Measurements from ENCODE around the gene ERN1.

The ERN1 gene

DNA sequence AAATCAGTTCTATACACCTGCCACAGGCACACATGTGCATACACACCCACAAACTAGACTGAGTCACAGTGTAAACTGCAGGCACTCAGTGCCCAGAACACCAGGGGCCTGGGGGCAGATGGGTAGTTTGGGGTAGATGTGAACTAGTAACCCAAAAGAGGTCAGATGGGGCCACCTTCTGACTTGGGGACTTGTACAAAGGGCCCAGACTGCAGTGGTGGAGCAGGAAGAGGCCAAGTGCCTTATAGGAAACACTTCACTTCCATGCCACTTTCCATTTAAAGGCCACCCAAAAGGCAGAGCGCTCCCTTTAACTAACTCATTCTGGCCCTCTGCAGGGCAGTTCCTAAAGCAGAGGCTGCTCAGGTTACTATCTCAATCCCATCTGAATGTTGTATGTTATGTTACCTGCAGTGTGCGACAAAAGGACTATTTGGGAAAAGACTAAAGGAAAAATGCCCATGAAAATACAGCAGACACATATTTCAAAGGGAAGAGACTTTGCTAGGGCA lies 27.8 kb upstream of the ERN1 start:
- no peak for DNase-seq

DNA sequence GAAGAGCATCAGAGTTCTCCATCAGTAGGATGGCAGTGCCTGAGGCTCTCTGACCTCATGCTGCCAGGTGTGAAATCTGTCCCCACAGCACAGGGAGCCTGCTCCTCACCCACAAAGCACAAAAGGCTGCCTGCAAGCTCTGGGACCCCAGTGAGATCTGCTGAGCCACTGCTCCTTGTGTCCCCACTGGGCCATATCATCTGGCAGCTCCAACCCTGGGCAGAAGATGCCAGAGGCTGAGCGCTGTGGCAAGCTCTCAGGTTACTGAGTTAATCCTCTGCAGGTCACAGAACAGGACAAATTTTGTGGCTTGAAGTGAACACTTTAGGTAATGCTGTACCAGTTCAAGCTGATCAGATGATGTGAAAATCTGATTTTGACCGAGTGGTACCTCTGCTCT lies 26.7 kb upstream of the ERN1 start:
- DNase-seq = no peak

DNA sequence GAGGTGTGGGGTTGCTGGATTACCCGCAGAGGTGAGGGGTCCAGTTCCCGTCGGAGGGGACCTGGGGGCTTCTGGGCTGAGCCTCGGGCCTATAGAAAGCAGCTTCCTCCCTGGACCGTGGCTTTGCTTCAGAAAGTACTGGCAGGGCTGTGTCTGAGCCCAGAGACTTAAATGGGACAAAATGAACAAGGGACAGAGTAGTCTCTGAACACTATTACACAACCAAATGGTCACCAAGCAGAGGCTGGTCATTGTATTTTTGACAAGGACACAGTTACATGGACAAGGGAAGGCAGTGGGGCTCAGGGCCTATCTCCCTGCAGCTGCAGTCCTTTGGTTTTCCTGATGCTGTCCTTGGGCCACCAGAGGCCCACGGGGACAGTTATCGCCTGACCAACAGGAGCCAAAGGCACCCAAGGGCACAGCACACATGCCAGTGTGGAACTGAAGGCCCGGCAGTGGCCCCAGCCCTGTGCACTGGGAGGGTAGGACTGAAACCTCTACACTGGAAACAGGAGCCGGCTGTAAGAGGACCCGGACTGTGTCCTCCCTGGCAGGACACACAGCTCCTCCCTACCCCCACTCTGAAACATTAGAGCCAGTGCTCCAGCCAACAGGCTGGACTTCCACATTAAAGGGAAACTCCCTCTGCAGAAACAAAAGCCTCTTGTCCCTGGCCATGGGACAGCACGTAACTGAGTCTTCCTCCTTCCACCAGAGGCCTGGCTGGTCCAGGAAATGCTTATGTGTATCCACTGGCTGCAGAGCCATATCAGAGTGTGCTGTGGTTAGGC lies 26.0 kb upstream of the ERN1 start:
- no peak for DNase-seq

DNA sequence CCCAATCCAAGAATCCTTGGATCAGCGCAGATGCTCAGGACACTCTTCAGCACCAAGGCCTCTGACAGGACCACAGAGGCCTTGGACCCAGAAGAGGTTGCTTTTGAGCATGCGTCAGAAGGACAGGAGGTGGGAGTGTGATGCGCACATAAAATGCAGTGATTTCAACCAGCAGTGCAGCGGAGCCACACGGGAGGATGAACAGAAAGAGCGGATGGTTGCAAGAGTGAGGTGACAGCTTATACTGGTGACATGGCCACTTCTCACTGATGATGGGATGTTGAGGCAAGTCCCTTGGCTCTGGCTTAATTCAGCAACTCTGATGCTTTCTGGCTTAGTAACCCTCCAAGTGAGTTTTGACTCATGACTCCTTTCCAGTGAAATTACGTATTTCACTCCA lies 25.2 kb upstream of the ERN1 start:
- DNase-seq = no peak

DNA sequence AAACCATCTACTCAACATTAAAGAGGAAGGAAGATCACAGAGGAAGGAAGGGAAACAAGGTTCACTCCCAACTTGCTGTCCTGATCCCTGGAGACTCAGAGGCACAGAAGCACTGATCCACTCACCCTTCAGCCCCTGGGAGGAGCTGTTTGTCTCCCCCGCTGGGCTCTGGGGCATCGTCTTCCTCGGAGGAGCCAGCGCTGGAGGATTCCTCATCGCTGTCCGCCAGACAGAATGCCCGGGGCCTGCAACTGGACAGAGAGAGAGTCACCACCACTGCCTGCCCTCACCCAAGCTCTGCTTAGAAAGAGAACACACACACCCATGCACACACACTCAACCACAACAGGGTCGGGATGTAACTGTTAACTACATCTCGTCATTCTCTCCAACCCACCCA lies 24.8 kb upstream of the ERN1 start:
- DNase-seq = no peak

DNA sequence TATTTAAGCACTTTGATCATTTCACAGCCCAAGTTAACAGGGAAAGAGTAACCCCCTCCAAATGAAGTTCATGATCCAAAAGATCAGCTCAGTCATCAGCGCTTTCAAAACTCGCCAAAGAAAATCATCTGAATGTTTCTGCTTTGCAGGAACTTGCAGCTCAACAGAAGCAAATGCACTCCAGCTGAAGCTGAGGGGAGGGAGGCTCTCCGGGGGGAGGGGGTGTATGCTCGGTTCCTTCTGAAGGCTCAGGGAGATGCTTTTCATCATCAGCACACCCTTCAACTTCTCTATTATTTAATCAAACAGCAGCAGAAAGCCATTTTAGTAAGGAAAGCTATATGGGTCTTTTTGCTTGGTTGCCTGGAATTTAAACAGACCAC lies 24.4 kb upstream of the ERN1 start:
- no peak for DNase-seq

DNA sequence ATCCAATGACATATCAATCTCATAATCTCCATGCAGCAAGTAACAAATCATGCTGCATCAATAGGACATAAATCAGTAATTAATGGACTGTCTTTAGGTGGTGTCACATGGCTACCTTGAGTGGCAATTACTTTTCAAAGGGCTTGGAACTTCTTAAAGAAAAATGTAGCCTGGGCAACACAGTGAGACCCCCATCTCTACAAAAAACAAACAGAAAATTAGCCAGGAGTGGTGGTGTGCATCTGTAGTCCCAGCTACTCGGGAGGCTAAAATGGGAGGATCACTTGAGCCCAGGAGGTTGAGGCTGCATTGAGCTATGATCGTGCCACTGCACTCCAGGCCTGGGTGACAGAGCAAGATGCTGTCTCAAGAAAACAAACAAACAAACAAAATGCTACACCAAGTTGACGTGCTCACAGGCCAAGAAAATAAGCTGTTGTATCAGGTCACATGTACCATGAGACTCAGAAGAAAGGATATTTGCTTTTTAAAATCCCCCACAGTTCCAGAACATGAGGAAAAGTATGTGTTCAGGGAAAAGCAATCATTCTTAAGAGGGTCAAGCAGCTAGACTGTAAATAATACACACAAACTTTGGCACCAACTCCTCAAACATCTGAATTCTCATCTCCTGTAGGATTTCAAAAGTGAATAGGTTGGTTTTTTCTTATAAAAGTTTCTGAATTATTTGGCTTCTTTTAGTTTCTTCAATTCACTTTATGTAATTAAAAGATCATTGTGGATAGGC lies 23.8 kb upstream of the ERN1 start:
- no peak for DNase-seq

DNA sequence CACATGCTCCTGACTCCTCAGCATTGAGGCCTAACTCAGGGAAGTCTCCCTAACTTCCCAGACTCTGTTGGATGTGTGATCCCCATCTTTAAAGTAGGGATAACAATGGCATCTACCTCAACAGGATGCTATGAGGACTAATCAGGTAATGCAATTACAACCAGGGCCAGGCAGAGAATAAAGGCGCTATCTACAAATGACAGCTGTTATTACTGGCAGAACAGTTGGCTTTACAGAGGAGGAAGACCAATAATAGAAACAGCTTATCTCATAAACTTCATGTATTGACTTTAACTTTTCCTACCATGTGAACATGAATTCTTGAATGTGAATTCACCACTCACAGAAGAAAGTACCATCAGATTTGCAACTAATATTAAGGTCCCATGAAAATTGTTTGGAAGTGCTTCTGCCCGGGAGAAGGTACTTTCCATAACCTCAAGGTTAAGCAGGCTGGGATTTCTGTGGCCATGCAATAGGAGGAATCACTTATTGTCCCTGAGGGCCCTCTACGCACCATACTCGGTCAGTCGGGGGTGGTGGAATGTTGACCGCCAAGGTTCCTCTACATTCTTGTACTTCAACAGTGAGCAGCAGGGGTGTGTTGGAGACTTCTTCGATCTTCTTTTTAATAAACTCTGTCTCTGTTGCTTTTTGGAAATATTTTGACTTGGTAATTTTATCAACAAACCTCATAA lies 22.6 kb upstream of the ERN1 start:
- DNase-seq = no peak

DNA sequence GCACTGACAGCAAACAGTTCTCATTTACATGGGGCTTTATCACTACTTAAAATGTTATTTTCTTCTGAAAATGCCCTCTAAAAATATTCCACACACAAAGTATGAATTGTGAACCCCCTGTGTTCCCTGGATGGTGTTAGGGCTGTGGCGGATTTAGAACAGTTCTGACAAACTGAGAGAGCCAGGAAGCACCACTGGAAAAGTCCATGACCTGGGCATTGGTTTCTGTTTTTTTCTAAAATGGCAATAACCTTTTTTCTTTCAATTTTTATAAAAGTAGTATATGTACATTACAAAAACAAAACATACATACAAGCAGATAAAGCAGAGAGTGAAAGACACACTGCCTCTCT lies 21.0 kb upstream of the ERN1 start:
- DNase-seq = no peak

DNA sequence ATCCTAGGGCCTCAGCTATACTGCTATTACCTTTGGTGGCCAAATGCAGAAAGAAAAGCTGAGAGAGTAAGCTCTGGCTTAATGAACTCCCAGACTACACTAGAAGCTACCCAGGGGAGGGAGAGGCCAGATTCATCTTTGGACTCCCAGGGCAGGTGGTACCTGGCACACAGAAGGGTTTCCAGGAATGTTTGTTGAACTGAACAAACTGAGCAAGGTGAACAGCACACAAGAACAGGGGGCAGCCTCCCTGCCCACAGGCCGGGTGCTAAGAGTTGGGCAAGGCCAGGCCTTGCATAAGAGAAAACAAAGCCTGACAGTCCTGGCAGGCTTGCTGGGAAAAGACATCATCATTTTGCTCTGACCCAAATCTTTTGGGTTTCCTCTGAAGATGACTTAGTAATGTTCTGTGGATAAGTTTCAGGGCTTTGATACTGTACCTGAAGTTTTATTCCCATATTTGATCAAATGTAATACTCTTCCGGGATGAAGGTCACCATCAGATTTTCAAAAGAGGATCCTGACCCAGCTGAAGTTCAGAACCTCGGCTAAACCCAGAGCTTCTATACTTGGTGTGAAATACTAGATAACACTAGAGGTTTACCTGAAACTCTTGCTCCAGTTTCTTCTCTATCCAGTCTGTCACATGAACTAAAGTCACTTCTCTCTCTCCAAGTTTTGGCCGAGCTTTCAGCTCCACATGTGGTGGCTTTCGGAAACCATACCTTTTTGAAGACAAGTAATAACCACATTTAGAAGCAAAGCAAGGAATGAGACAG lies 20.5 kb upstream of the ERN1 start:
- DNase-seq = no peak

DNA sequence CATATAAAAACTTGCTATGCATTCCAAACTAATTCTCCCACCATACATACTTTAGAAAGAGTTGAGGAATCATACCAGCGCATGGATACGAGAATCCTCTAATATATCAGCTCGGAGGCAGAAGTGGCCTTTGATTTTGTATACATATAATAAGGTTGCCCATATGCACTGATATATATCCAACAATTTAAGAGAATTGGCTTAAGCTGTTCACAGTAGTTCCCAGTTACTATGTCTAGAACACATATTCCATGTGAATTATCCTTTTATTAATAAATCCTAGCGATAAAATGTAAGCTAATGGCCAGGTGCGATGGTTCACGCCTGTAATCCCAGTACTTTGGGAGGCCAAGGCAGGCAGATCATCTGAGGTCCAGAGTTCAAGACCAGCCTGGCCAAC lies 19.3 kb upstream of the ERN1 start:
- DNase-seq = no peak

DNA sequence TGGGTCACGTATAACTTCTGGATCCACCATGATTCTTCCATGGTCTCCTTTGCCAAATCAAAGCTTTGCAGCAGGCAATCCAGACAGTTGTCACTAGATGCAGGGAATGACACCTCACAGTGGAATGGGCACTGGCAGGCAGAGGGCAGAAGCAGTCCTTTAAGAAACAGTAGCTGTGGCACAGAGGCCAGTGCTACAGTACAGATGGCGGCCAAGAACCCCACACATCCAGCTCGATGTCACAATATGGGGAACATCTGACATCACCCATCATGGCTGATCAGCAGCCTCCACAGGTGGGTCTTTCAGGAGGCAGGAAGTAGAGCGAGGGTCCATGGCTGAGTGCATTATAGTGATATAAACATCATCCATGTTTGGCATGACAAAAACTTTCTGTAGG lies 18.8 kb upstream of the ERN1 start:
- DNase-seq = no peak

DNA sequence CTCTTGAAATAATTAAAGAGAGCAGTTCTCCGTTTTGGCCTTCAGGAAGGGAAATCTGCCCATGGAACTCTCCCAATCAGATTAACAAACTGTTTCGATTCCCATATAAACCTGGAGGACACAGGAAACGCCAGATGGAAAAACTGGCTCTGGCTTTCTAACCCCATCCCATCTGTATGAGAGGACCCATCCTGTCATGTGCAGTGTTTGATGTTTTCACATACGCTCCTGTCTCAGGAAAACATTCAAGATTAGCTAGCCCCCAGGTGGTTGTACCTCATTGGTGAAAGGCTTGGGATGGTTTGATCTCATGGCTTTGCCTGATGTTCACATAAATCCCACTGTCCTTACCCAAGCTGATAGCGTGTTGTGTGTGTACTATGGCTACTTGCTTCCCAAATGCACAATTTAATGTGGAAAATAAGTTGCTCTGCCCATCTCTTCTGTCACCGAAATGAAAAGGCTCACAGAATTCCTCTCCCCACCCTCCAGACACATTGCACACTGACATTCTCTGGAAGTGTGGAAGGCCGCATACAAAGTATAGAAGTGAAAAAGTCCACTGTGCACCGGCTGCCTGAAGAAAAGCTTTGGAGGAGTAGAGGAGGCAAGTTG lies 18.2 kb upstream of the ERN1 start:
- no peak for DNase-seq

DNA sequence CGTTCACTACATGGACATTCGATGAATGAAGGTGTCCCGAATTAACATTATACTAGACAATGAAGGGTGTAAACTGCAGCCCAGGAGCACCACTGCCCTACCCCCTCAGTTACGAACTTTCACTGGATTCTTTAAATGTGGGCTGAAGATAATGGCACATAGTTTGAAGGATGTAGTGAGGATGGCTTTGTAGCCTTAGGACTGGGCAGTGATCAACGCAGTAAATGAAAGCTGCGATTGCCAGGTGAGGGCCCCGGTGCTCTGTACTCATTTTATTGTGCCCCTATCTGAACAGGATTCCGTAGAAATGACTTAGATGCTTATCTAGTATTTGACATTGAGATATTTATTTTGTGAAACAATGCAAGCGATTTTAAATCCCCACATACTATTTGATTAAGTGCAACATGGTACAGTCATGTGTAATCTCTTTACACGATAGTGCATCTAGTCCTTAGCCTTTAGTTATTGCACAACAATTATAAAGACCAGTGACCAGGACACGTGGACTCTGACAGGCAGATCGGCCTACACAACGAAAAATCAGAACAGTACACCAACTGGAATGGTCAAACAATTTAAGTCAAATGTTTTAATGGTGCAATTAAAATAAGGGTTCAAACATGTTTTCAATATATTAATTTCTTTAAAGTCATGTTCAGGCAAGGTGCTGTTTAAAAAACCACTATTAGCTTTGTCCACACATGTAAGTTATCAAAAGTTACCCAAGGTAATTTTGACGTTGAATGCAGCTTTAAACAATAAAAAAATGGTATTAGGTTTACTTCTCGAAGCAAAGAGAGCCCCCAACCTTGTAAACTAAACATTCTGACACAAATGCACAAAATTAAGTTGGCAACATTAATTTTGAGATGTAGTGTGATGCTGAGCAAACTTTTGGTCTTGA lies 17.4 kb upstream of the ERN1 start:
- DNase-seq = no peak

DNA sequence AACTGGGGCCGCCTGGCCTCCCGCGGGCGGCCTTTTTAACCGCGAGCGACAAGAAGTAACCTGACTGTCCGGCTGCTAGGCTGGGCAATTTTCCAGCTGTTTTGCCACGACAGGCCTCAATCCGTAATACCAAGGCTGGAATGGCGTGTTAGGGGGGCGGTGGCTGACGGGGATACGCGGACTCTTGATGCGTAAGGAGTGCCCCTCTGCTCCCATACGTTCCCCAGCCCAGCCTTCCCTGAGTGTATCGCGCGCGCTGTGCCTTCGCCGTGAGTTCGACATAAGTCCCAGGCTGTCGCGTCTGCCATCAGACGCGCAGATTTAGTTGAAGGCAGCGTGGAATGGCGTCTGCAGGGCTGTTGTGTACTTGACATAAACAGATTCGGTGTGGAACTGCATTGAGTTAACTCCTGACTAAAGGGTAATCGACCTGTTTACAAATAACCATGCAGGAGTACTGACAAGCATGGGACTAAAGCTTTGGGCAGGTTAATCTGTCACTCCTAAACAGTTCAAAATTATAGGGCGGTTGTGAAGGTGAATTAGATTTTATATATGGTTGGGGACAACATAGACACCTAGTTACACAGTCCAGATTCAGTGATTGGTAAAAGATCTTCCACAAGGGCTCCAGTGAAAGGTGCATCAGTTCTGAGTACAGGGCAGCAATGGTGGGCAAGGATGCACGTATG lies 16.6 kb upstream of the ERN1 start:
- peak; percentile 65 for DNase-seq

DNA sequence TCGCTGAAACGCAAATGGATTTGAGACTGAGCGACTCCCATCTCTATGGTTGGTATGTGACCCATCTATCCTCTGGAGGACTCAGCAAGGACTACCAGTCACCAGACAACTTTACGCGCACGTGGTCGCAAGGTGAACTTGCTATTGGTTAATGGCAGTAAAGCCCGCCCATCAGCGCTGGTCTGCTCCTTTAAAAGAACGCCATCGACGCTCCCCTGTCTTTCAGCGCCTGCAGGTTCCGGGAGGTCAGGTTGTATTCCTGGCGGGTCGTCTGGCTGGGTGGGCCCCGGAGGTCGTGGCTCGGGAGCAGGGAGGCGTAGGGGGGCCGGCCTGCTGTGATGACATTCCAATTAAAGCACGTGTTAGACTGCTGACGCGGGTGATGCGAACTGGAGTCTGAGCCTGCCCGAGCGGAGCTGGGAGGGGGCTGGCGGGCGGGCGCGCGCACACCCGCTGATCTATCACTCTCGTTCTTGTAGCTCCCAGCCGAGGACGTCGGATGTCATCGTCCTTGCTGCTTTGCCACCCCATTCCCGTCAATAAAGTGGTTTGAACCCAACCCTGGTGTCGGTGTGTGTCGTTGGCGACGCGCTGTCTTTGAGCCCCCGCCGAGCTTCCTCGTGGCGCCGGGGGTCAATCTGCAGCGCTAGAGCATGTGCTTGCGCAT lies 15.9 kb upstream of the ERN1 start:
- peak; percentile 96 for DNase-seq

DNA sequence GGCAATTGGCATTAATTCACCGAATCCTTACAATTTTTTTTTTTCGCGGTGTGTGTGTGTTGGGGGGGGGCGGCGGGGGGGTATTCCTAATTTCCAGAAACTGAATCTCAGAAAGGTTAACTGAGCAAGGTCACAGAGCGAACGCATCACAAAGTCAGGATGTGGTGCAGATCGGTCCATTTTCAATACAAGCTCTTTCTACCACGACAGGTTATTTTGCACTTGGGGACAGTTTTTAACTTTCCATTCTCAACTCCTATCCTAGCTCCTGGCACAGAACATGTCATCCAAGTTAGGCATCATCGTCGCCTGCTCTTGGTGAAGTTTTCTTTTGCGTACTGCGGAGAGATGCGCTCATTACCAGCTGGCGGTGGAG lies 15.4 kb upstream of the ERN1 start:
- no peak for DNase-seq

DNA sequence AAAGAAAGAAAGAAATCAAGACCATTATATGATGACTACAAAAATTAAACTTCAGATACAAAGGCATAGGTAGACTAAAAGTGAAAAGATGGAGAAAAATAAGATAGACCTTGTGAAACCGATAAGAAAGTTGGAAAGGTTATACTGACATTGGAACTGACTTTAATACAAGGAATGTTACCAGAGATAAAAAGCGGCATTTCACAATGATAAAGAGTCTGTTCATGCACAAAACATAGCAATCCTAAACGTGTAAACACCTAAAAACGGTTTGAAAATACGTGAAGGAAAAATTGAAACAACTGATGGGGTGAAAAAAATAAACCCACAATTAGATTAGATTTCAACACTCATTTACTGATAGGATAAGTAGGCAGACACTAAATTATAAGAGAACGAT lies 9.6 kb upstream of the ERN1 start:
- no peak for DNase-seq

DNA sequence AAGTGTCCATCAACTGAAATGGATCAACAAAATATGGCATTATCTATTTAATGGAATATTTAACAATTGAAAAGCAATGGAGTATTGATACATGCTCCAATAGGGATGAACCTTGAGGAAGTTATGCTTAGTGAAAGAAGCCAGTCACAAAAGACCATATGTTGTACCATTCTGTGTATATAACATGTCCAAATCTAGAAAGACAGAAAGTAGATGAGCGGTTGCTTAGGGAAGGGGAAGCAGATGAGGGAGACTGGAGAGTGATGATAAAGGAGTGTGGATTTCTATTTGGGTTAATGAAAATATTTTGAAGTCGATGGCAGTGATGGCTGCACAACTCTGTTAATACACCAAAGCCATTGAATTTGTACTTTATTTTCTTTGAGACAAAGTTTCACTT lies 8.5 kb upstream of the ERN1 start:
- DNase-seq = no peak

DNA sequence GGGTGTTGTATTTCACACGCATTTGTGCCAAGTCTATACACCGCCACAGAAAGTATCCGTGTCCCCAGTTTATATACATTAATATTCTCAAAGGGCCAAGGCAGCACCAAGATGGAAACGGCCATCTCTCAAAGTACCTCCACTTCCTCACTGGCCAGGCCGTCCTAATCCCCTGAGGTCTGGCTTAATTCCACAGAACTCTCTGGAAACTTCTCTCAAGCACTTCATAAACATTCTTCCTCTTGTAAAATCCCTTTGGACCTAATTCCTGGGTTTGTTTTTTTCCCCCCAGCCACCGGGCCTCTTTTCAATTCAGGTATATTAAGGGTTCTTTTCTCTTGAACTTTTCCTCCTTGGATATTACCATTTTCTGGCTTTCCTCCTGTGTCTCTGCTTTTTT lies 5.1 kb upstream of the ERN1 start:
- DNase-seq = no peak
